Natural killer cell treated with Interleukin-12 subunit alpha and Interleukin-12 subunit beta and Interleukin-15 and Interleukin-18, amount 100 ng/mL, for 72 hours (primary cell): ENCODE results near the gene FRMD6. TPM values are rescaled to one million over a fixed set of nuclear protein-coding genes. Genes with fewer than 3 reads are reported as not detected.
"Not testable (repeated sequence)": the region's sequence is repeated elsewhere in the genome, so short reads cannot be mapped to it uniquely, and the experiment has no call there.

Experiments
- ATAC-seq, 2 donors: fragments of 150-1000 bp; cut with Tn5 transposase in 1 of 2; sonication (Bioruptor Pico), chemical (Tn5 transposase) in 1 of 2; 2 replicates each; pipeline ENCODE4 v1.10.0; 2021
- DNase-seq: peaks from one replicate; pipeline ENCODE4 v3.0.0; 2022; ENCODE audit warnings: low spot score
- H3K27ac Mint-ChIP-seq, 2 donors: 1 replicate in 1 of 2; 2 replicates in 1 of 2; pipeline ENCODE4 v1.8.0; 2022; ENCODE audit warnings: mixed read lengths in 2 of 2, mild to moderate bottlenecking in 1 of 2, moderate library complexity in 1 of 2
- H3K27me3 Mint-ChIP-seq, 2 donors: 1 replicate in 1 of 2; 2 replicates in 1 of 2; pipeline ENCODE4 v1.8.0; 2022; ENCODE audit warnings: mixed read lengths in 2 of 2
- H3K36me3 Mint-ChIP-seq: one replicate; pipeline ENCODE4 v1.8.0; 2022; ENCODE audit warnings: mixed read lengths
- H3K4me1 Mint-ChIP-seq, 2 donors: 1 replicate in 1 of 2; 2 replicates in 1 of 2; pipeline ENCODE4 v1.8.0; 2022; ENCODE audit warnings: low read depth in 2 of 2, mixed read lengths in 2 of 2, mild to moderate bottlenecking in 1 of 2
- H3K4me3 Mint-ChIP-seq: one replicate; pipeline ENCODE4 v1.8.0; 2022; ENCODE audit warnings: mixed read lengths
- H3K9me3 Mint-ChIP-seq: 2 replicates; pipeline ENCODE4 v1.8.0; 2022; ENCODE audit warnings: mixed read lengths
- total RNA-seq, 2 donors: library from RNA; stranded (reverse); gene quantifications; one replicate each; pipeline ENCODE4 v1.2.3, GENCODE V29; 2022

FRMD6 gene
- total RNA-seq, 2 donors from 2014 or later = 2.5 to 3.0 TPM

GRCh38 chr14:51765726-51766125 is 114.0 kb downstream of the FRMD6 start:
- peaks cover 37 to 38% of the 10 kb centered on the region in 2 donors for H3K27me3 Mint-ChIP-seq
- DNase-seq, H3K4me3 Mint-ChIP-seq, ATAC-seq, H3K4me1 Mint-ChIP-seq, H3K9me3 Mint-ChIP-seq, H3K27ac Mint-ChIP-seq, H3K36me3 Mint-ChIP-seq: not testable (repeated sequence)

GRCh38 chr14:51766586-51766985 is 114.9 kb downstream of the FRMD6 start:
- ATAC-seq, H3K9me3 Mint-ChIP-seq, DNase-seq, H3K27ac Mint-ChIP-seq, H3K36me3 Mint-ChIP-seq, H3K4me3 Mint-ChIP-seq, H3K4me1 Mint-ChIP-seq: not testable (repeated sequence)
- peaks cover 37 to 38% of the 10 kb centered on the region in 2 donors for H3K27me3 Mint-ChIP-seq

- ATAC-seq, H3K27ac Mint-ChIP-seq, H3K4me3 Mint-ChIP-seq, H3K9me3 Mint-ChIP-seq, DNase-seq, H3K4me1 Mint-ChIP-seq, H3K36me3 Mint-ChIP-seq: not testable (repeated sequence)
- H3K27me3 Mint-ChIP-seq = peaks cover 24 to 26% of the 10 kb centered on the region in 2 donors
Observed at GRCh38 chr14:51769261-51769660, 117.6 kb downstream of the FRMD6 start.

- peaks cover 0 to 4% of the 10 kb centered on the region in 2 donors for H3K4me1 Mint-ChIP-seq
- ATAC-seq = peak in 1 of 2 donors; percentile 52
- no peak for DNase-seq
- no peak overlapping the region for H3K27ac Mint-ChIP-seq
- H3K4me3 Mint-ChIP-seq = no peak overlapping the region
- H3K27me3 Mint-ChIP-seq = peaks cover 12 to 14% of the 10 kb centered on the region in 2 donors
- H3K36me3 Mint-ChIP-seq = no peaks in the 10 kb centered on the region
- H3K9me3 Mint-ChIP-seq = no peaks in the 10 kb centered on the region
Observed at GRCh38 chr14:51774209-51774608, 122.5 kb downstream of the FRMD6 start.

GRCh38 chr14:51776102-51776894 is 124.6 kb downstream of the FRMD6 start:
- DNase-seq (no peak), ATAC-seq (no peak)
- Mint-ChIP-seq H3K27ac (no peak overlapping the region), H3K27me3 (peaks cover 8 to 9% of the 10 kb centered on the region in 2 donors), H3K4me1 (peaks cover 11 to 13% of the 10 kb centered on the region in 2 donors), H3K4me3 (no peak overlapping the region), H3K9me3 (no peaks in the 10 kb centered on the region), H3K36me3 (no peaks in the 10 kb centered on the region)

- DNase-seq (peak; percentile 80), ATAC-seq (peak; percentile 72 to 79)
- peaks cover 21 to 24% of the 10 kb centered on the region in 2 donors for H3K4me1 Mint-ChIP-seq
- H3K36me3 Mint-ChIP-seq = peaks cover 5% of the 10 kb centered on the region
- peaks cover 1% of the 10 kb centered on the region for H3K9me3 Mint-ChIP-seq
- peak overlapping the region; percentile 25 for H3K4me3 Mint-ChIP-seq
- no peak overlapping the region for H3K27ac Mint-ChIP-seq
- H3K27me3 Mint-ChIP-seq = peaks cover 6 to 25% of the 10 kb centered on the region in 2 donors
Observed at GRCh38 chr14:51780006-51780692, 128.4 kb downstream of the FRMD6 start.

Other genes with a start within 250 kb of the FRMD6 start
- gene GNG2, start 208.7 kb downstream of the FRMD6 start, total RNA-seq = 100 to 1,000 TPM; 293 to 495 TPM